Caco-2 (cell line): Measurements from ENCODE around the gene SH2D4B. TPM values are rescaled to one million over a fixed set of nuclear protein-coding genes. Genes with fewer than 3 reads are reported as not detected.

Source experiments
- BruUV-seq: library from RNA; stranded (reverse); fragments of 400-500 nt; replicated peaks from 2 replicates; lab custom pipeline; 2021; lab: Mats Ljungman, UMichigan
- CTCF ChIA-PET: fragments of 300-600 bp; sonication (Branson Sonifier 250); formaldehyde crosslinking; loops from one replicate; lab custom pipeline; 2022; ENCODE audit warnings: antibody characterized with exemption; lab: Charles Lee
- POLR2A ChIA-PET: fragments of 300-600 bp; sonication (Branson Sonifier 250); formaldehyde crosslinking; loops from one replicate; lab custom pipeline; 2022; ENCODE audit warnings: antibody characterized with exemption; lab: Charles Lee
- DNase-seq, 2 experiments: peaks; one replicate each; pipeline versions ENCODE4 v3.0.0 to v3.0.0-alpha.2; 2020 to 2022
- H3K27me3 ChIP-seq: replicated peaks from 2 replicates; pipeline ENCODE4 v1.6.0; 2011; ENCODE audit warnings: low read length; ENCODE audit not compliant: control insufficient read depth, insufficient read depth
- H3K36me3 ChIP-seq: 2 replicates; pipeline ENCODE4 v1.5.1; 2011; ENCODE audit warnings: low read length; ENCODE audit not compliant: control insufficient read depth, insufficient read depth
- H3K4me1 ChIP-seq: fragments of 250-450 bp; sonication (Bioruptor Pico); 2 replicates; pipeline ENCODE4 v1.5.1; 2020; ENCODE audit warnings: mild to moderate bottlenecking
- H3K4me3 ChIP-seq: 2 replicates; pipeline ENCODE4 v1.5.1; 2011; ENCODE audit warnings: low read depth, mild to moderate bottlenecking, control low read depth, low read length
- H3K9me3 ChIP-seq: fragments of 250-450 bp; sonication (Bioruptor Pico); 2 replicates; pipeline ENCODE4 v1.5.1; 2020; ENCODE audit warnings: mild to moderate bottlenecking, moderate library complexity
- H3K27ac Mint-ChIP-seq: one replicate; pipeline ENCODE4 v1.8.0; 2022; ENCODE audit warnings: mixed read lengths; ENCODE audit not compliant: unreplicated experiment
- H3K27me3 Mint-ChIP-seq: one replicate; pipeline ENCODE4 v1.8.0; 2022; ENCODE audit warnings: mixed read lengths; ENCODE audit not compliant: insufficient read depth, unreplicated experiment
- H3K36me3 Mint-ChIP-seq: one replicate; pipeline ENCODE4 v1.8.0; 2022; ENCODE audit warnings: mild to moderate bottlenecking, mixed read lengths; ENCODE audit not compliant: insufficient read depth, unreplicated experiment
- H3K4me1 Mint-ChIP-seq: one replicate; pipeline ENCODE4 v1.8.0; 2022; ENCODE audit warnings: low read depth, mixed read lengths; ENCODE audit not compliant: unreplicated experiment
- H3K4me3 Mint-ChIP-seq: one replicate; pipeline ENCODE4 v1.8.0; 2022; ENCODE audit warnings: mild to moderate bottlenecking, moderate library complexity, mixed read lengths; ENCODE audit not compliant: unreplicated experiment
- H3K9me3 Mint-ChIP-seq: one replicate; pipeline ENCODE4 v1.8.0; 2022; ENCODE audit warnings: mixed read lengths; ENCODE audit not compliant: unreplicated experiment
- CTCF ChIP-seq, 2 experiments: fragments of 200-600 bp in 1 of 2; IDR thresholded peaks; 1 replicate in 1 of 2; 2 replicates in 1 of 2; pipeline versions ENCODE4 v1.5.1 to v1.8.0; 2011 to 2022; ENCODE audit warnings: antibody characterized with exemption in 1 of 2, control low read depth in 1 of 2, inconsistent platforms in 1 of 2, low read depth in 1 of 2, low read length in 1 of 2, mild to moderate bottlenecking in 1 of 2, moderate library complexity in 1 of 2; ENCODE audit not compliant: insufficient read depth in 1 of 2, severe bottlenecking in 1 of 2, unreplicated experiment in 1 of 2
- intact Hi-C: fragments of 100-400 bp; cut with micrococcal nuclease; formaldehyde crosslinking; loops from one replicate; pipeline ENCODE4 v1.10.0; 2022; ENCODE audit not compliant: unreplicated experiment
- total RNA-seq: library from RNA; stranded (reverse); gene quantifications from 2 replicates; pipeline ENCODE4 v1.2.3, GENCODE V29; 2022

SH2D4B gene
- total RNA-seq, 1 experiment from 2014 or later = 0.23 TPM

- POLR2A ChIA-PET = no interaction called here
- no TSS peak for BruUV-seq
- no peaks in the 10 kb centered on the region for H3K9me3 ChIP-seq
- intact Hi-C loops = no loop called here
- peaks cover 6% of the 10 kb centered on the region; the same call in 1 of the 2 replicates for H3K4me1 ChIP-seq
- CTCF ChIA-PET = no interaction called here
- Mint-ChIP-seq H3K9me3 (no peaks in the 10 kb centered on the region), H3K27me3 (no peaks in the 10 kb centered on the region), H3K4me1 (peaks cover 6% of the 10 kb centered on the region), H3K4me3 (no peak overlapping the region), H3K36me3 (peaks cover 5% of the 10 kb centered on the region), H3K27ac (no peak overlapping the region)
- H3K4me3 ChIP-seq = no peak overlapping the region
- no peak for DNase-seq
- no peaks in the 10 kb centered on the region for H3K27me3 ChIP-seq
- H3K36me3 ChIP-seq = no peaks in the 10 kb centered on the region
- no peak for TF ChIP-seq CTCF (IDR thresholded peaks at IDR 0.05; ENCODE audit: insufficient read depth in 1 of 2, low read depth in 1 of 2, low read length in 1 of 2, severe bottlenecking in 1 of 2, unreplicated experiment in 1 of 2)
Measured at GRCh38 chr10:80553436-80553835, 15.7 kb downstream of the SH2D4B start.

GRCh38 chr10:80554050-80554449 is 16.3 kb downstream of the SH2D4B start:
- no peaks in the 10 kb centered on the region for H3K36me3 ChIP-seq
- H3K9me3 ChIP-seq = no peaks in the 10 kb centered on the region
- no peaks in the 10 kb centered on the region for H3K27me3 ChIP-seq
- peaks cover 6% of the 10 kb centered on the region; the same call in 1 of the 2 replicates for H3K4me1 ChIP-seq
- BruUV-seq = no TSS peak
- TF ChIP-seq CTCF (IDR thresholded peaks at IDR 0.05; ENCODE audit: insufficient read depth in 1 of 2, low read depth in 1 of 2, low read length in 1 of 2, severe bottlenecking in 1 of 2, unreplicated experiment in 1 of 2) = no peak
- ChIA-PET POLR2A (no interaction called here), CTCF (no interaction called here)
- Mint-ChIP-seq H3K4me1 (peaks cover 6% of the 10 kb centered on the region), H3K36me3 (peaks cover 5% of the 10 kb centered on the region), H3K9me3 (no peaks in the 10 kb centered on the region), H3K27me3 (no peaks in the 10 kb centered on the region), H3K4me3 (no peak overlapping the region), H3K27ac (no peak overlapping the region)
- DNase-seq = no peak
- intact Hi-C loops = no loop called here
- H3K4me3 ChIP-seq = no peak overlapping the region

GRCh38 chr10:80555415-80555814 is 17.7 kb downstream of the SH2D4B start:
- no peak overlapping the region for H3K27ac Mint-ChIP-seq
- no peak for DNase-seq
- no TSS peak for BruUV-seq

More at GRCh38 chr10:80555415-80555814, 17.7 kb downstream of the SH2D4B start:
- ChIA-PET POLR2A (no interaction called here), CTCF (no interaction called here)
- H3K9me3 ChIP-seq = no peaks in the 10 kb centered on the region
- H3K4me1 ChIP-seq = peaks cover 6% of the 10 kb centered on the region; the same call in 1 of the 2 replicates
- no peaks in the 10 kb centered on the region for H3K9me3 Mint-ChIP-seq
- H3K36me3 ChIP-seq = no peaks in the 10 kb centered on the region
- no peak for TF ChIP-seq CTCF (IDR thresholded peaks at IDR 0.05; ENCODE audit: insufficient read depth in 1 of 2, low read depth in 1 of 2, low read length in 1 of 2, severe bottlenecking in 1 of 2, unreplicated experiment in 1 of 2)
- no peak overlapping the region for H3K4me3 ChIP-seq
- H3K36me3 Mint-ChIP-seq = peaks cover 5% of the 10 kb centered on the region
- H3K27me3 ChIP-seq = no peaks in the 10 kb centered on the region
- no peak overlapping the region for H3K4me3 Mint-ChIP-seq
- no peaks in the 10 kb centered on the region for H3K27me3 Mint-ChIP-seq
- intact Hi-C loops = no loop called here
- peaks cover 6% of the 10 kb centered on the region for H3K4me1 Mint-ChIP-seq
